ENCODE measurements around the gene CCL18.

CCL18 gene

DNA sequence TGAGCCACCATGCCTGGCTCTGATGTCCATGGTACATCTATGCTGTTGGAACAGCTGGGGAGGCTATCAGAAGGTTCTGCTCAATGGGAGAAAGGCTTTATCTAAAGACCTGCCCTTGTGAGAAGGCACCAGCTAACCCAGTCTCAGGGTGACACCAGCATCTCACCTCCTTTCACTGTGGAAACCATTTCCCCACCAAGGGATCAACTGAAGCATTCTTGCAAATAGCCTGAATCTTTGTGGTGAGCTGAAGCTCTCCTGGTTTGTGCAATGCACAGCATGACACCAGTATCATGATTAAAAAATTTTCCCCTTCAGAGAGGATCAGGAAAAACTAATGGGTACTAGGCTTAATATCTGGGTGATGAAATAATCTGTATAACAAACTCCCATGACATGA, 5.1 kb downstream of the CCL18 start:
- H3K4ac ChIP-seq (ENCODE audit: low read depth in 1 of 2, low read length in 2 of 2) = no peak overlapping the region
- no peak overlapping the region for H2BK15ac ChIP-seq (ENCODE audit: low read depth, poor library complexity, severe bottlenecking)
- no peak overlapping the region for H3K27ac ChIP-seq (ENCODE audit: low read length, poor library complexity, severe bottlenecking)
- H3K9me3 ChIP-seq (ENCODE audit: control insufficient read depth, low read length) = no peaks in the 10 kb centered on the region
- no peak overlapping the region for H2BK120ac ChIP-seq (ENCODE audit: low read depth, low read length)
- H3K18ac ChIP-seq (ENCODE audit: low read depth in 1 of 2, low read length in 2 of 2) = no peak overlapping the region
- DNase-seq = no peak
- no peaks in the 10 kb centered on the region for H3K79me1 ChIP-seq (replicated peaks; ENCODE audit: low read length, poor library complexity, severe bottlenecking)
- no peaks in the 10 kb centered on the region for H3K4me1 ChIP-seq (ENCODE audit: control insufficient read depth, insufficient read depth, low read depth, low read length)
- H3K36me3 ChIP-seq (ENCODE audit: control insufficient read depth in 1 of 2, insufficient read depth in 2 of 2, low read depth in 1 of 2, low read length in 2 of 2) = no peaks in the 10 kb centered on the region
- no peak overlapping the region for H3K4me3 ChIP-seq (ENCODE audit: insufficient read depth in 1 of 2, low read depth in 1 of 2, low read length in 2 of 2)
- no peak overlapping the region for H3K9ac ChIP-seq (ENCODE audit: low read length)
- no peak overlapping the region for H3K14ac ChIP-seq (ENCODE audit: low read length in 2 of 2)
- H3K4me2 ChIP-seq (ENCODE audit: low read length, poor library complexity, severe bottlenecking) = no peak overlapping the region
- no peak overlapping the region for H3K23ac ChIP-seq (ENCODE audit: low read length in 2 of 2)
- no peak overlapping the region for H2AFZ ChIP-seq (ENCODE audit: low read depth, low read length)
- peaks cover 13 to 28% of the 10 kb centered on the region in 2 experiments for H3K27me3 ChIP-seq (ENCODE audit: control insufficient read depth in 1 of 2, insufficient read depth in 1 of 2, low read length in 2 of 2)
- H2AK5ac ChIP-seq (ENCODE audit: low read length, severe bottlenecking) = no peak overlapping the region
- H2BK5ac ChIP-seq (ENCODE audit: low read depth, low read length, poor library complexity, severe bottlenecking) = no peak overlapping the region
- H2BK12ac ChIP-seq (ENCODE audit: low read length in 2 of 2) = no peak overlapping the region
- no peak overlapping the region for H4K8ac ChIP-seq (ENCODE audit: low read length)
- H4K91ac ChIP-seq (ENCODE audit: low read length) = no peak overlapping the region

DNA sequence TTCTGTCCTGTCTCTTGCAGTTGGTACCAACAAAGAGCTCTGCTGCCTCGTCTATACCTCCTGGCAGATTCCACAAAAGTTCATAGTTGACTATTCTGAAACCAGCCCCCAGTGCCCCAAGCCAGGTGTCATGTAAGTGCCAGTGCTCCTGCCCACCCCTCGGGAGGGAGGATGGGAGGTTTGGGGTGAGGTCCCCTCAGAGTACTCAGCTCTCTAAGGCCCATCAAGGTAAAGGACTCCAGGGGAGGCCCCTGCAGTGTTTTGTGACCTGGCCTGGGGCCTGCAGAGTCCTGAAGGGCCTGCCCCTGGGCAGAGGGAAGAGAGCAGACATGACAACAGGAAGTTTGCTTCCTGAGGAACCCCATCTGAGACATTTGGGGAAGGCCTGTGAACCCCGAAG, 6.4 kb downstream of the CCL18 start:
- Histone ChIP-seq H2BK120ac (ENCODE audit: low read depth, low read length) (no peak overlapping the region), H3K27ac (ENCODE audit: low read length, poor library complexity, severe bottlenecking) (no peak overlapping the region), H2AFZ (ENCODE audit: low read depth, low read length) (no peak overlapping the region), H4K91ac (ENCODE audit: low read length) (no peak overlapping the region), H3K4ac (ENCODE audit: low read depth in 1 of 2, low read length in 2 of 2) (no peak overlapping the region), H3K9ac (ENCODE audit: low read length) (no peak overlapping the region), H3K18ac (ENCODE audit: low read depth in 1 of 2, low read length in 2 of 2) (no peak overlapping the region), H3K79me1 (replicated peaks; ENCODE audit: low read length, poor library complexity, severe bottlenecking) (no peaks in the 10 kb centered on the region), H2BK15ac (ENCODE audit: low read depth, poor library complexity, severe bottlenecking) (no peak overlapping the region), H3K14ac (ENCODE audit: low read length in 2 of 2) (no peak overlapping the region), H3K4me3 (ENCODE audit: insufficient read depth in 1 of 2, low read depth in 1 of 2, low read length in 2 of 2) (no peak overlapping the region), H3K27me3 (ENCODE audit: control insufficient read depth in 1 of 2, insufficient read depth in 1 of 2, low read length in 2 of 2) (peaks cover 13 to 32% of the 10 kb centered on the region in 2 experiments), H3K4me1 (ENCODE audit: control insufficient read depth, insufficient read depth, low read depth, low read length) (no peaks in the 10 kb centered on the region), H3K4me2 (ENCODE audit: low read length, poor library complexity, severe bottlenecking) (no peak overlapping the region), H3K36me3 (ENCODE audit: control insufficient read depth in 1 of 2, insufficient read depth in 2 of 2, low read depth in 1 of 2, low read length in 2 of 2) (no peaks in the 10 kb centered on the region), H2BK5ac (ENCODE audit: low read depth, low read length, poor library complexity, severe bottlenecking) (no peak overlapping the region), H2BK12ac (ENCODE audit: low read length in 2 of 2) (no peak overlapping the region), H3K23ac (ENCODE audit: low read length in 2 of 2) (no peak overlapping the region), H4K8ac (ENCODE audit: low read length) (no peak overlapping the region), H3K9me3 (ENCODE audit: control insufficient read depth, low read length) (no peaks in the 10 kb centered on the region), H2AK5ac (ENCODE audit: low read length, severe bottlenecking) (no peak overlapping the region)
- DNase-seq = no peak
- 49% methylated on average over 3 of the region's 3 CpGs for WGBS

GRCh38 chr17:36071751-36072150, 7.7 kb downstream of the CCL18 start:
- Histone ChIP-seq H3K4me3 (ENCODE audit: insufficient read depth in 1 of 2, low read depth in 1 of 2, low read length in 2 of 2) (no peak overlapping the region), H3K9ac (ENCODE audit: low read length) (no peak overlapping the region), H2BK120ac (ENCODE audit: low read depth, low read length) (no peak overlapping the region), H3K27ac (ENCODE audit: low read length, poor library complexity, severe bottlenecking) (no peak overlapping the region), H3K27me3 (ENCODE audit: control insufficient read depth in 1 of 2, insufficient read depth in 1 of 2, low read length in 2 of 2) (peaks cover 9 to 29% of the 10 kb centered on the region in 2 experiments), H3K4me2 (ENCODE audit: low read length, poor library complexity, severe bottlenecking) (no peak overlapping the region), H3K9me3 (ENCODE audit: control insufficient read depth, low read length) (peaks cover 1% of the 10 kb centered on the region), H2AFZ (ENCODE audit: low read depth, low read length) (no peak overlapping the region), H2BK12ac (ENCODE audit: low read length in 2 of 2) (no peak overlapping the region), H2BK5ac (ENCODE audit: low read depth, low read length, poor library complexity, severe bottlenecking) (no peak overlapping the region), H2BK15ac (ENCODE audit: low read depth, poor library complexity, severe bottlenecking) (no peak overlapping the region), H3K4me1 (ENCODE audit: control insufficient read depth, insufficient read depth, low read depth, low read length) (no peaks in the 10 kb centered on the region), H2AK5ac (ENCODE audit: low read length, severe bottlenecking) (no peak overlapping the region), H3K4ac (ENCODE audit: low read depth in 1 of 2, low read length in 2 of 2) (no peak overlapping the region), H3K14ac (ENCODE audit: low read length in 2 of 2) (no peak overlapping the region), H3K18ac (ENCODE audit: low read depth in 1 of 2, low read length in 2 of 2) (no peak overlapping the region), H4K8ac (ENCODE audit: low read length) (no peak overlapping the region), H4K91ac (ENCODE audit: low read length) (no peak overlapping the region), H3K36me3 (ENCODE audit: control insufficient read depth in 1 of 2, insufficient read depth in 2 of 2, low read depth in 1 of 2, low read length in 2 of 2) (no peaks in the 10 kb centered on the region), H3K23ac (ENCODE audit: low read length in 2 of 2) (no peak overlapping the region), H3K79me1 (replicated peaks; ENCODE audit: low read length, poor library complexity, severe bottlenecking) (no peaks in the 10 kb centered on the region)
- WGBS = 65% methylated on average over 2 of the region's 2 CpGs
- no peak for DNase-seq

DNA sequence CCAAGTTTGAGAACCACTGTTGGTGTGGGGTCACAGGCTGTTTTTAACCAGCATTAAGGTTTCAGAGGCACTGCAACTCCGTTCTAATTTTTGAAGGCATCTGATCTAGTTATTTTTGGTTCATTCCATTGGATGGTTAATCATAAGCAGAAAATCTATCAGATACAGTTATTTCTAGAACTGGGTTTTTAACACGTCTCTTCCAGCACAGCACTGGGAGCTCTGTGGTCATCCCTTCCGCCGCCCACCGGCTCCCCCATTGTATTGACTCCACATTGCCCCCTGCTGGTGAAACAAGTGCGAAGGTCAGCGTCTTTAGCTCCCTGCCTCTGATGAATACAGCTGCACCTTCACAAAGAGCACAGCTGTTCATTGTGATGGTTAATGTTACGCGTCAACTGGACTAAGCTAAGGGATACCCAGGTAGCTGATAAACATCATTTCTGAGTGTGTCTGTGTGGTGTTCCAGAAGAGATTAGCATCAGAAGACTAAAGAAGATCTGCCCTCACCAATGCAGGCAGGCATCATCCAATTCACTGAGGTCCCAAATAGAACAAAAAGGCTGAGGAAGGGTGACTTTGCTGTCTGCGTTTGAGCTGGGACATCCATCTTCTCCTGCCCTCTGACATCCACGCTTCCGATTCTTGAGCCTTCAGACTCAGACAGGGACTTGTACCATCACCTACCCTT, 8.5 kb downstream of the CCL18 start:
- H3K79me1 ChIP-seq (replicated peaks; ENCODE audit: low read length, poor library complexity, severe bottlenecking) = no peaks in the 10 kb centered on the region
- no peak overlapping the region for H3K23ac ChIP-seq (ENCODE audit: low read length in 2 of 2)
- DNase-seq = peak; percentile 33
- H3K4me1 ChIP-seq (ENCODE audit: control insufficient read depth, insufficient read depth, low read depth, low read length) = no peaks in the 10 kb centered on the region
- H2AFZ ChIP-seq (ENCODE audit: low read depth, low read length) = no peak overlapping the region
- H3K27ac ChIP-seq (ENCODE audit: low read length, poor library complexity, severe bottlenecking) = no peak overlapping the region
- peaks cover 8 to 29% of the 10 kb centered on the region in 2 experiments for H3K27me3 ChIP-seq (ENCODE audit: control insufficient read depth in 1 of 2, insufficient read depth in 1 of 2, low read length in 2 of 2)
- peaks cover 10% of the 10 kb centered on the region for H3K9me3 ChIP-seq (ENCODE audit: control insufficient read depth, low read length)
- no peak overlapping the region for H2AK5ac ChIP-seq (ENCODE audit: low read length, severe bottlenecking)
- 41% methylated on average over 11 of the region's 12 CpGs for WGBS
- no peak overlapping the region for H2BK15ac ChIP-seq (ENCODE audit: low read depth, poor library complexity, severe bottlenecking)
- H4K91ac ChIP-seq (ENCODE audit: low read length) = no peak overlapping the region
- H3K9ac ChIP-seq (ENCODE audit: low read length) = no peak overlapping the region
- H3K4me3 ChIP-seq (ENCODE audit: insufficient read depth in 1 of 2, low read depth in 1 of 2, low read length in 2 of 2) = no peak overlapping the region
- no peak overlapping the region for H2BK120ac ChIP-seq (ENCODE audit: low read depth, low read length)
- H2BK12ac ChIP-seq (ENCODE audit: low read length in 2 of 2) = no peak overlapping the region
- no peak overlapping the region for H3K4me2 ChIP-seq (ENCODE audit: low read length, poor library complexity, severe bottlenecking)
- no peak overlapping the region for H2BK5ac ChIP-seq (ENCODE audit: low read depth, low read length, poor library complexity, severe bottlenecking)
- H3K4ac ChIP-seq (ENCODE audit: low read depth in 1 of 2, low read length in 2 of 2) = no peak overlapping the region
- H4K8ac ChIP-seq (ENCODE audit: low read length) = no peak overlapping the region
- H3K14ac ChIP-seq (ENCODE audit: low read length in 2 of 2) = no peak overlapping the region
- H3K36me3 ChIP-seq (ENCODE audit: control insufficient read depth in 1 of 2, insufficient read depth in 2 of 2, low read depth in 1 of 2, low read length in 2 of 2) = no peaks in the 10 kb centered on the region
- H3K18ac ChIP-seq (ENCODE audit: low read depth in 1 of 2, low read length in 2 of 2) = no peak overlapping the region

Measured in mesenchymal stem cell (in vitro differentiated cells and primary cell).